ENCODE measurements around the gene CAMK1D.

The CAMK1D gene

DNA sequence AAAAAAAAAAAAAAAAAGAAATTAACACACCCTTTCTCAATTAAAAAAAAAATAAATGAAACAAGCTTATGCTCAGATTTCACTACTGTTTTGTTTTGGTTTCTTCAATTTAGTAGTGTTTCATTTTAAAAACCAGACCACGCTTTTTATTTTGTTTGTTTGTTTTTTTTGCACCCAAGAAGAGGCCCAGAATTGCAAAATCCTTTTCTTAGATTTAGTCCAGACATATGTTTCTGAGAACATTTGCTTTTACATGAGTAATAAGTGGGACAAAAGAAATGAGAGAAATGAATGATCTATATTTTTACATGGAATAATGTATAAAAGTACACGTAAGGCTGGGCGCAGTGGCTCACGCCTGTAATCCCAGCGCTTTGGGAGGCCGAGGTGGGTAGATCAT lies 34.5 kb upstream of the CAMK1D start:
- TF ChIP-seq SNAI2 (CRISPR knock-in tag; IDR thresholded peaks at IDR 0.05) = no peak
- TF ChIP-seq PPARA (CRISPR knock-in tag; IDR thresholded peaks at IDR 0.05; ENCODE audit: borderline replicate concordance) = no peak
- TF ChIP-seq BACH2 (CRISPR knock-in tag; IDR thresholded peaks at IDR 0.05; ENCODE audit: borderline replicate concordance) = no peak
- no peak for TF ChIP-seq TSHZ2 (CRISPR knock-in tag; IDR thresholded peaks at IDR 0.05)
- no peak for TF ChIP-seq ARNTL (CRISPR knock-in tag; IDR thresholded peaks at IDR 0.05; ENCODE audit: borderline replicate concordance, low read depth)
- no peak for TF ChIP-seq ZNF70 (CRISPR knock-in tag; IDR thresholded peaks at IDR 0.05)
- TF ChIP-seq ZFP30 (CRISPR knock-in tag; IDR thresholded peaks at IDR 0.05) = no peak
- no peak for TF ChIP-seq ZFP3 (CRISPR knock-in tag; IDR thresholded peaks at IDR 0.05)
- no peak for TF ChIP-seq OSR1 (CRISPR knock-in tag; IDR thresholded peaks at IDR 0.05)
- no peak for TF ChIP-seq ZC3H10 (CRISPR knock-in tag; IDR thresholded peaks at IDR 0.05)
- no peak for TF ChIP-seq RARB (CRISPR knock-in tag; IDR thresholded peaks at IDR 0.05)
- TF ChIP-seq ZNF565 (CRISPR knock-in tag; conservative IDR thresholded peaks at IDR 0.05; ENCODE audit: low read depth) = no peak
- TF ChIP-seq TCF4 (CRISPR knock-in tag; IDR thresholded peaks at IDR 0.05; ENCODE audit: borderline replicate concordance) = no peak
- no peak for TF ChIP-seq CSDC2 (CRISPR knock-in tag; IDR thresholded peaks at IDR 0.05)
- TF ChIP-seq, protein P1, sequence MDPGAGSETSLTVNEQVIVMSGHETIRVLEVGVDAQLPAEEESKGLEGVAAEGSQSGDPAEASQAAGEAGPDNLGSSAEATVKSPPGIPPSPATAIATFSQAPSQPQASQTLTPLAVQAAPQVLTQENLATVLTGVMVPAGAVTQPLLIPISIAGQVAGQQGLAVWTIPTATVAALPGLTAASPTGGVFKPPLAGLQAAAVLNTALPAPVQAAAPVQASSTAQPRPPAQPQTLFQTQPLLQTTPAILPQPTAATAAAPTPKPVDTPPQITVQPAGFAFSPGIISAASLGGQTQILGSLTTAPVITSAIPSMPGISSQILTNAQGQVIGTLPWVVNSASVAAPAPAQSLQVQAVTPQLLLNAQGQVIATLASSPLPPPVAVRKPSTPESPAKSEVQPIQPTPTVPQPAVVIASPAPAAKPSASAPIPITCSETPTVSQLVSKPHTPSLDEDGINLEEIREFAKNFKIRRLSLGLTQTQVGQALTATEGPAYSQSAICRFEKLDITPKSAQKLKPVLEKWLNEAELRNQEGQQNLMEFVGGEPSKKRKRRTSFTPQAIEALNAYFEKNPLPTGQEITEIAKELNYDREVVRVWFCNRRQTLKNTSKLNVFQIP (CRISPR knock-in tag; IDR thresholded peaks at IDR 0.05; ENCODE audit: borderline replicate concordance, low read depth) = no peak
- no peak for TF ChIP-seq ZNF8 (CRISPR knock-in tag; IDR thresholded peaks at IDR 0.05)
- no peak for TF ChIP-seq ISL1 (CRISPR knock-in tag; IDR thresholded peaks at IDR 0.05)
- no peak for TF ChIP-seq PATZ1 (CRISPR knock-in tag; IDR thresholded peaks at IDR 0.05; ENCODE audit: borderline replicate concordance)
- TF ChIP-seq GLIS3 (CRISPR knock-in tag; IDR thresholded peaks at IDR 0.05) = no peak
- no peak for ATAC-seq

DNA sequence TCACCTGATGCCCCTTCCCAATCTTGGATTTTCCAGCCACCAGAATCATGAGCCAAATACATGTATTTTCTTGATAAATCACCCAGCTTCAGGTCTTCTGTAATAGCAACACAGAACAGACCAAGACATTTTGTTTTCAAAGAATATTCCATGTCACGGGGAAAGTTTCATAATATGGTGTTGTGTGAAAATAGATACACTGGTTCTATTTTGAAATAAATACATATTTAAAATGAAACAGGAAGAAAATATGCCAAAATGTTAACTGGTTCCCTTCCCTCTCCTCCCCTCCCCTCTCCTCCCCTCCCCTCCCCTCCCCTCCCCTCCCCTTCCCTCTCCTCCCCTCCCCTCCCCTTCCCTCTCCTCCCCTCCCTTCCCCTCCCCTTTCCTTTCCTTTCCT lies 30.3 kb upstream of the CAMK1D start:
- no peak for ATAC-seq
- TF ChIP-seq, protein P1 (CRISPR knock-in tag; IDR thresholded peaks at IDR 0.05; ENCODE audit: borderline replicate concordance, low read depth) = no peak
- TF ChIP-seq ZFP30 (CRISPR knock-in tag; IDR thresholded peaks at IDR 0.05) (no peak), OSR1 (CRISPR knock-in tag; IDR thresholded peaks at IDR 0.05) (no peak), ZNF8 (CRISPR knock-in tag; IDR thresholded peaks at IDR 0.05) (no peak)

- no peak for TF ChIP-seq PATZ1 (CRISPR knock-in tag; IDR thresholded peaks at IDR 0.05; ENCODE audit: borderline replicate concordance)
- no peak for TF ChIP-seq ZNF70 (CRISPR knock-in tag; IDR thresholded peaks at IDR 0.05)
- TF ChIP-seq ISL1 (CRISPR knock-in tag; IDR thresholded peaks at IDR 0.05) = no peak
- TF ChIP-seq RARB (CRISPR knock-in tag; IDR thresholded peaks at IDR 0.05) = no peak
- TF ChIP-seq ZNF565 (CRISPR knock-in tag; conservative IDR thresholded peaks at IDR 0.05; ENCODE audit: low read depth) = no peak
- TF ChIP-seq BACH2 (CRISPR knock-in tag; IDR thresholded peaks at IDR 0.05; ENCODE audit: borderline replicate concordance) = no peak
- no peak for TF ChIP-seq TOX (CRISPR knock-in tag; IDR thresholded peaks at IDR 0.05; ENCODE audit: borderline replicate concordance)
- TF ChIP-seq ZNF8 (CRISPR knock-in tag; IDR thresholded peaks at IDR 0.05) = no peak
- no peak for TF ChIP-seq PPARA (CRISPR knock-in tag; IDR thresholded peaks at IDR 0.05; ENCODE audit: borderline replicate concordance)
- TF ChIP-seq ZC3H10 (CRISPR knock-in tag; IDR thresholded peaks at IDR 0.05) = no peak
- no peak for TF ChIP-seq CSRNP3 (CRISPR knock-in tag; IDR thresholded peaks at IDR 0.05)
- no peak for TF ChIP-seq TCF4 (CRISPR knock-in tag; IDR thresholded peaks at IDR 0.05; ENCODE audit: borderline replicate concordance)
- TF ChIP-seq SNAI2 (CRISPR knock-in tag; IDR thresholded peaks at IDR 0.05) = no peak
- TF ChIP-seq, protein P1 (CRISPR knock-in tag; IDR thresholded peaks at IDR 0.05; ENCODE audit: borderline replicate concordance, low read depth) = no peak
- TF ChIP-seq, protein P2, sequence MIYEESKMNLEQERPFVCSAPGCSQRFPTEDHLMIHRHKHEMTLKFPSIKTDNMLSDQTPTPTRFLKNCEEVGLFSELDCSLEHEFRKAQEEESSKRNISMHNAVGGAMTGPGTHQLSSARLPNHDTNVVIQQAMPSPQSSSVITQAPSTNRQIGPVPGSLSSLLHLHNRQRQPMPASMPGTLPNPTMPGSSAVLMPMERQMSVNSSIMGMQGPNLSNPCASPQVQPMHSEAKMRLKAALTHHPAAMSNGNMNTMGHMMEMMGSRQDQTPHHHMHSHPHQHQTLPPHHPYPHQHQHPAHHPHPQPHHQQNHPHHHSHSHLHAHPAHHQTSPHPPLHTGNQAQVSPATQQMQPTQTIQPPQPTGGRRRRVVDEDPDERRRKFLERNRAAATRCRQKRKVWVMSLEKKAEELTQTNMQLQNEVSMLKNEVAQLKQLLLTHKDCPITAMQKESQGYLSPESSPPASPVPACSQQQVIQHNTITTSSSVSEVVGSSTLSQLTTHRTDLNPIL (CRISPR knock-in tag; IDR thresholded peaks at IDR 0.05; ENCODE audit: low read depth) = no peak
- no peak for TF ChIP-seq ARNTL (CRISPR knock-in tag; IDR thresholded peaks at IDR 0.05; ENCODE audit: borderline replicate concordance, low read depth)
- no peak for TF ChIP-seq ZFP30 (CRISPR knock-in tag; IDR thresholded peaks at IDR 0.05)
- ATAC-seq = no peak
These were observed 28.5 kb upstream of the CAMK1D start for GRCh38 chr10:12320892-12321291.

Measured in SK-N-SH treated with all-trans-retinoic acid at 6 μM for 48 hours (cell line).